GM04503 (cell line): ENCODE data around the gene OR4F15.
"Not testable (repeated sequence)": the region's sequence is repeated elsewhere in the genome, so short reads cannot be mapped to it uniquely, and the experiment has no call there.

Experiments used
- DNase-seq: peaks from one replicate; pipeline ENCODE4 v3.0.0-alpha.2; 2012; ENCODE audit warnings: low read depth

The OR4F15 gene, protein sequence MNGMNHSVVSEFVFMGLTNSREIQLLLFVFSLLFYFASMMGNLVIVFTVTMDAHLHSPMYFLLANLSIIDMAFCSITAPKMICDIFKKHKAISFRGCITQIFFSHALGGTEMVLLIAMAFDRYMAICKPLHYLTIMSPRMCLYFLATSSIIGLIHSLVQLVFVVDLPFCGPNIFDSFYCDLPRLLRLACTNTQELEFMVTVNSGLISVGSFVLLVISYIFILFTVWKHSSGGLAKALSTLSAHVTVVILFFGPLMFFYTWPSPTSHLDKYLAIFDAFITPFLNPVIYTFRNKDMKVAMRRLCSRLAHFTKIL

DNA sequence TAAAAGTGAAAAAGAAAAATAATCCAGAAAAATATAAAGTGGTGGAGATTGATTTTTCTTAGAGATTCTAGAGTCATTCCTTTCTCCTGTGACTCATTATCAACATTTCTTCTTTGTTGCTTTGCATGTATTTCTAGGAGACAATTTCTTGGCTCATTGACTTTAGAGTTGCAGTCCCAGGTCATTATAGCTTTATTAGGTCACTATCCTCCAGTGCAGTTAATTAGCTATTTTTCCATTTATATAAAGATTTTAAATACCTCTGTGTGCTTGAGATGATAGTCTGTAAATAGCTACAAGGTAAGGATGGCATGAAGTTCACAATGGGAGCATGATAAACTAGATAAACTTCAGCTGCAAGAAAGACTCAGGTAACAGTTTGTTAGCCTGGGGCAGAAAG is at the start of gene OR4F15:
Gene OR4F15, plus strand, starts transcription at position 301 of the 400 bp plus-strand sequence. CDS start 5,985 bp downstream, outside the sequence.
- no peak for DNase-seq

DNA sequence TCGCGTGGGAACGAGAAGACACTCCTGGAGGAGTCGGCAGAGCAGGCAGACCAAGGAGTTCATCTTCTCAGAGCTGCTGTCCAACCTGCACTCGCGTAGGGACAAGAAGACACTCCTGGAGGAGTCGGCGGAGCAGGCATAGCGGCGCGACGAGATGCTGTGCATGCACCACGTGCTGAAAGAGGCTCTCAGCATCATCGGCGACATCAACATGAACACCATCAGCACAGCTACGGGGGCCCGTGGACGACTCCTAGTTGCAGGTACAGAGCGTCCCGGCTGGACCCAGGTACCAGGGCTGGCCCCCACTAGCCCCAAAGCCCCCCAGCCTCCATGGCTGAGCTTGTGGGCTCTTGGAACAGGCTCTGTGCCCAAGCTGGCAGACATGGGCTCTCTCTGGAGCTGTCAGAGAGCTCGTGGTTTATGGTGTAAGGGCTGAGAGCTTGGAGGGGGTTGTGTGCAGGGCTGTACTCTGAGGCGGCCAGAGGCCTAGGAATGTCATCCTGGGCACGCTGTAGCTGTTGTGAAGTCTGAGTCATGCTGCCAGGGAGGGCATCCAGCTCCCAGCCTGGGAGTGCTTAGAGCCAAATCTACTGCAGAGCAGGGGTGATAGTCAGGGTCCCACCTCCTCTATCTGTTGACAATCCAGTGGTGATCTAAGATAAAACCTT is 47.2 kb upstream of the OR4F15 start:
- not testable (repeated sequence) for DNase-seq

DNA sequence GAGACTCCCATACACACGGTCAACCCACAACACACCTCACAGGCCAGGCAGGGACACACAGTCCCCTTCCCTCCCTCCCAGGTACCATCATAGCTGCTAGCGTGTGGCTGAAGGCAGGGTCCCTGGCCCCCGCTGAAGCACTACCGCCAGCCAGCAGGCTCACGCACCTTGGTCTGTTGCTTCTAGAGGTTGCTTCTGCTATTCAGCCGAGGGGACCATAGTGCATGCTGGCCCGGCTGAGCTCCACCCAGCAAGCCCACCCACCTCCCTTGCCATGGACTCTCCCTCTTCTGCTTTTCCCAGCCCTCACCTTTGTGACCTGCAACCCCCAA is 46.7 kb upstream of the OR4F15 start:
- DNase-seq = not testable (repeated sequence)

DNA sequence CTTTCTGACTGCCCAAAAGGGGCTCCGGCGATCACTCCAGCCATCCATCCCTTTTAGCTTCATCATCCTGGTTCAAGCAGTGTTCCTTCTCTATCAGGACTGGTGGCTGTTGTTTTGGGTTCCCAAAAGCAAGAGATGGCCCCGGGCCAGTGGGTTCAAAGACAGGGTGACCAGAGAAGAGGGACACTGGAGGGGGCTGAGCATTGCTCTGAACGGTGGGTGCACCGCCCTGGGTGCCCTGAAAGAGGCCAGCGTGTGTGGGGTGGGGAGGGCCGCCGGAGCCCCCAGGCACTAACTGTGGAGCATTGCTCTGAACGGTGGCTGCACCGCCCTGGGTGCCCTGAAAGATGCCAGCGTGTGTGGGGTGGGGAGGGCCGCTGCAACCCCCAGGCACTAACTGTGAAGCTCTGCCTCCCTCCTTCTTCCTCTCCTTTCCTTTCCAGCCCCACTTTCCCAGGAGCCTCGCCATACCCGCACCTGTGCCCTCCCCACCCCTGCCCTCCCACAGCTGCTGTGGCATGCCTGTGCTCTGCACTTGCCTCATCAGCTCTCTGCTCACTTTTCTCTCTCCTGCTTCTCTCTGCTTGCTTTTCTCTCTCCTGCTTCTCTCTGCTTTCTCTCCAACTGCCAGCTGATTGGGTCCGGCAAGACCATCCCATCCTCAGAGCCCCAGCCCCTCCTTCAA is 46.1 kb upstream of the OR4F15 start:
- no peak for DNase-seq

DNA sequence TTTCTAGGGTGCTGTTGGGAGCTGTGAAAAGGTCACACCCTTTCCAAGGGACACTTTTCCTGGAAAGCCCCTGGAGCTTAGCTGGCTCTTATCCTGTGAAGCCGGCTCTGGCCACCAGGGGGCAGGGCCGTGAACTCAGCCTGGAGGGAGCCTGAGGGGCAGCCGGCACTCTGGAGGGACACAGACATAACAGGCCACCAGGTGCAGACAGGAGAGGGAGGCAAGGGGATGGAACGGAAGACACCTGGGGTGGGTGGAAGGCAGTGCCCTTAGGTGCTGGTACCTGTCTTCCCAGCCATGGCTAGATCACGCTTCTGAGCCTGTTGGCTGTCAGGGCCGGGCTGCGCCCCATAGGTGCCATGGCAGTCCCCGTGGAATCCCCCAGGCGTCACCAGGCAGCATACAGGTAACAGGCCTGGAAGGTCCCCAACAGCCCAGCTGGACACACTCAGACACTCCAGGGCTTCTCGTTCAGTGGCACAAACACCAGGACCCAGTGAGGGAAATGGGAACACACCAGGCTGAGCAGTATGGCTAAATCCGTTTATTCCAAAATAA is 44.8 kb upstream of the OR4F15 start:
- not testable (repeated sequence) for DNase-seq

DNA sequence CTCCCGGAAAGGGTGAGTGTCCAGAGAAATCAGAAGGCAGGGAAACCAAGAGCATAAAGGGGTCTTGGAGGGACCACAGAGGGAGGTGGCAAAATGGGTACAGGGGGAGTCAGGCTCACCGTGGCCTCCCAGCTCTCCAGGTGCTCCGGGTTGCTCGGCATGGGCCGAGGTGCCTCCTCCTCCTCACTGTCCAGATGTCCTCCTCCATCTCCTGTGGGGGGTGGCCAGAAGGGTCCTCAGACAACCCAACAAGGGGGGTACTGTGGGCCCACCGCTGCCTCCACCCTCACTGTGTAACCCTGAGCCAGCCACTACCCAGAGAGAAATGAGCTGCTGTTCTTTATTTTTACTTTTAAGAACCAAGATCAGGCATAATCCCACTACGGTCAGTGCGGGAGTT is 39.1 kb upstream of the OR4F15 start:
- DNase-seq = no peak

DNA sequence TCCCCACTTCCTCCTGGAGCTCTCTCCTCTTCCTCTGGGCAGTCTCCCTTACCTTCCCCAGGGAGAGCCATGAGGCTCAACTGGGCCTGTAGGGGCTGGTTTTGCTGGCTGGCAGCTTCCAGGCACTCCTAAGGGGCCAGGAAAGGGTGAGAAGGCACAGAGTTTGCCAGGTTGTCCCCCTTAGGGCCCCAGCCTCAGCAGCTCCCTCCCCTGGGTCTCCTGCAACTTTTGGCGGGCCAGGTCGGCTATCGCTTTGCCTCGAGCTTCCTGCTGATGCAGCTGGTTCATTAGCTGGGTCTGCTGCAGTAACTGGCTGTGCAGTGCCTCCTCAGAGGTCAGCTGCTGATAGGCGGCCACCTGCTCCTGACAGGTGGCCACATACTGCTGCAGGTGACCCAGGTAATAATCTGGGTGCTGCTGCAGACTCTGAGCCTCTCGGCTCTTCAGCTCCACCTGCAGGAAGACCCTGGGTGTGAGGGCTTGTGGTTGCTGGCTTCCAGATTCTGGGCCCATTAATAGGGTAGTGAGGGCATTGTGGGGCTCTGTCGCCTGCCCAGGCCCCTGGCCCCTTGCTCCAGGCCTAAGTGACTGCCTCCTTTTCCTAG is 38.4 kb upstream of the OR4F15 start:
- DNase-seq = no peak

DNA sequence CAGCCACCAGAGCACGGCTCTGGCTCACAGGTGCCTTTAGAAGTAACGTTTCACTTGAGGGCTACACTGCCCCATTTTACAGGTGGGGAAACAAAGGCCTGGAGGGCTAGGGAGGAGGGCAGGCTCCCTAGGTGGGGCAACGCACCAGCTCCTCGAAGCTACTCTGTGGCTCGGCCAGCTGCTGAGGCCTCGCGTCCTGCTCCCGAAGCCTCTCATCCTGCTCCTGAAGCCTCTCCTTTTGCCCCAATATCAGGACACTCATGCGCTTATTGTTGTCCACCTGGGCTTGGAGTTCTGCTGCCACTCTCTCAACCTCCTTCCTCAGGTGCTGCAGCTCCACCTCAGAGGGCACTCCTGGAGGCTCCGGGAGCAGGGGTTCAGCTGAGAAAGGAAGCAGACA is 36.9 kb upstream of the OR4F15 start:
- DNase-seq = no peak

DNA sequence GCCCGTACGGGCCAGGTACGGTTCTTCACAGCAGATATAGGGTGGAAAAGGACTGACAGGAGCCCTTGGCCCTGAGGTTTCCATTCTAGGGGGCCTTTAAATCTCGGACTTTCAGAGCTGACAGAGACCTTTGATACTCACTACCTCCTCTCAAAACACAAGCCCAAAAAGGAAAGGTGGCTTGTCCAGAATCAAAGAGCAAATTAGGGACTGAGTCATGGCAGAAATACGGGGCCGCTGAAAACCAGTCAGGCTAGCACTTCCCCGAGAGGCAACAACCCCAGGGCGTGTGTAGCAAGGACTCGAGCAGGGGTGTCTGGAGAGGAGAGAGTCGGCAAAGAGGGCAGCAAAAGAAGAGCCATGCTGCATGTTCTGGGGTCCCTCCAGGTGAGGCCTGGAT is 33.4 kb upstream of the OR4F15 start:
- DNase-seq = not testable (repeated sequence)

DNA sequence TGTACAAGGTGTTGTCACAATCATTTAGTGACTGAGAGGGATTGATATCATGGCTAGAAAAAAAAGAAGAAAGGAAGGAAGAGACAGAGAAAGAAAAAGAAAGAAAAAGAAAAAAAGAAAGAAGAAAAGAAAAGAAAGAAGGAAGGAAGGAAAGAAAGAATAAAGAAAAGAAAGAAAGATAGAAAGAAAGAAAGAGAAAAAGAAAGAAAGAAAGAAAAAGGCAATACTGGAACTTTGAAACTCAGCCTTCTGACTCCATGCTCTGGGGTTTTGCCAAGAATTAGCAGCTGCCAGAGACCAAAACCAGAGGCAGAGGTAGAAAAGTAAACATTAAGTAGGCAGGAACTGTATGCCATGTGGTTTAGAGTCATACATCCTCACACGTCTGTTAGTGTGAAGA is 31.8 kb upstream of the OR4F15 start:
- DNase-seq = not testable (repeated sequence)

DNA sequence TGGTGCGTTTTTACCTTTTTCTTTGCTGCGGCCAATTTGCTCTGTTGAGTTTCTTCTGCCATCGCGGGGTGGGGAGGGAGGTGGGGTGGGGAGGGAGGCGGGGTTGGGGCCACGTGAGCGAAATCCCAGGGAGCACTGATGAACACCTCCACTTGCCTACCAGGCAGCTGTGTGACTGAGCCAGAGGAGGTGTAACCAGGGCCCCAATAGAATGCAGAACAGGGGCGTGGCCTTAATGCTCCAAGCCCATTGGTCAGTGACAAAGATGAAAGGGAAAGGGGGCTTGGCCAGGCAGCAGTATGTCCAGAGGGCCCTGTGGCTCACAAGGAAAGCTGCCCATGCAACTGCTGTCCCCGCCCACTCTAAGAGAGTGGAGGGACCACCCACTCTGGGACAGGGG is 30.1 kb upstream of the OR4F15 start:
- DNase-seq = no peak

DNA sequence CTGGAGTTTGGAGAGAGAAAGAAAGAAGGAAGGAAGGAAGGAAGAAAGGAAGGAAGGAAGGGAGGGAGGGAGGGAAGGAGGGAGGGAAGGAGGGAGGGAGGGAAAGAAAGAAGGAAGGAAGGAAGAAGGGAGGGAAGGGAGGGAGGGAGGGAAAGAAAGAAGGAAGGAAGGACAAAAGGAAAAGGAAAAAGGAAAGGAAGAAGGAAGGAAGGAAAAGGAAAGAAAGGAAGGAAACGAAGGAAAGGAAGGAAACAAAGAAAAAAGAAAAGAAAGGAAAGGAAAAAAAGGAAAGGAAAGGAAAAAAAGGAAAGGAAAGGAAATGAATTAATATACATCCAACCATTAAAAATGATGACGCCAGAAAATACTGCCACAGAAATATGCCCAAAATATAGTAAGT is 27.4 kb upstream of the OR4F15 start:
- no peak for DNase-seq

DNA sequence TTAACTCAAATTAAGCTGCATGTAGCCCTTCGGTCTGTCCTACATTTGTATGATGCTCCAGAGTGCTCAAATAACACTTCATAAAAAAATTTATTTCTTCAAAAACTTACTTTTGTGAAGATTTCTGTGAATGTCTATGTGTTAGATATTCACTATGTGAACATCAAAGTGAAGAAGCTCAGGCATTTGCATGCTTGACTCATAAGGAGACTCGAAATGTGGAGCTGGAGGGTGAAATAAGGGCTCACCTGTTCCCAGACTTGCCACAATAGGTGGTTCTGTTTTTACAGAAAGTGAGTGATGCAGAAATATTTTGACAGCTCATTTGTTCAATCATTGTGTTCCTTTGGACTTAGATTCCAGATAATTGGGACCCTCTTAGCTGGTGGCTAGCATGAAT is 25.6 kb upstream of the OR4F15 start:
- not testable (repeated sequence) for DNase-seq

DNA sequence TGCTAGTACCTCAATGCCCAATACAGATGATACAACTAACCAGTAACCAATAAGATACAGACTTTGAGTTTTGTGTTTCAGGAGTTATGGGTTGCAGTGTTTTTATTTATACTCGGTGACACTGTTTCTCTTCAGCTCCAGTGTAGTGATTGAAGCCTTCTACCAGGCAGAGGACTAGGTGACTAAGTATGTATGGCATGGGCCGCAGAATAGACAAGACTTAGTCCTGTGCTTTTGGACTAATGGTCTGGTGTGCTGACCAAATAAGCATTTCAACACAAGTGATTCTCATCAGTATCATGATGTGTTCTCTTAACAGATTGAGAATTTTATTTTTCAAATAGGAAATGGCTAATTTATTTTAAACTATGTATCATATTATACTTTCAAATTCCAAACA is 24.0 kb upstream of the OR4F15 start:
- DNase-seq = not testable (repeated sequence)

DNA sequence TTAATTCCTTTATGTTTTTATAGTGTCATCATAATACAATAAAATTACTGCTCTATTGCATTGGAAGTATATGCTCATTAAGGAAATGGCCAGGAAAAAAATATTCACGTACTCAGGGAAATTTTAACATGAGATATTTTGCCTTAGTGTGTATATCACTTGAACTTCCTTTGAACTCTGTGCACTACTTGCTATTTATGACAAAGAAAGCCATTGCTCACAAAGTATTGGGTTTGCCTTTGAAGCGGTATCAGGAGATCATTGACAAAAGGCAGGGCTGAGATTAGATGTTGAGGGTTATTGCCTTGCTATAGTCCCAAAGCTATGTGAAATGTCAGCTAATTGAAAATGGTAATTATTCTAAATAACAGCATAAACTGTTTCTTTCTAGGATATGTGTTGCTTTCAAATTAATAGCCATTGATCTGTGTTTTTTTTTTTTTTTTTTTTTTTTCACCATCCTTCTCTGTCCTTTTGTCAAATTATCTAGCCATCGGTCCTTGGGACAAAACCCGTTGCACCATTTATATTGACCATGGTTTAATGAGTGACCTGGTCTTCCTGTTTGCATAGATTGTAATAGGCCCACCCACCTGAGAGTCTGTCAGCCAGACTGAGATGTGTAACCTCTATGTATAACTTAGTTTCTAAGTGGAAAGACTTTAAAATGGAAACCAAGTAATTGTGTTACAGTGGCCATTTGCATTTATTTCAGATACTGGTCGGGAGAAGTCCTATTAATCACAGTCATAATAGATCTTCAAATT is 23.3 kb upstream of the OR4F15 start:
- DNase-seq = not testable (repeated sequence)

DNA sequence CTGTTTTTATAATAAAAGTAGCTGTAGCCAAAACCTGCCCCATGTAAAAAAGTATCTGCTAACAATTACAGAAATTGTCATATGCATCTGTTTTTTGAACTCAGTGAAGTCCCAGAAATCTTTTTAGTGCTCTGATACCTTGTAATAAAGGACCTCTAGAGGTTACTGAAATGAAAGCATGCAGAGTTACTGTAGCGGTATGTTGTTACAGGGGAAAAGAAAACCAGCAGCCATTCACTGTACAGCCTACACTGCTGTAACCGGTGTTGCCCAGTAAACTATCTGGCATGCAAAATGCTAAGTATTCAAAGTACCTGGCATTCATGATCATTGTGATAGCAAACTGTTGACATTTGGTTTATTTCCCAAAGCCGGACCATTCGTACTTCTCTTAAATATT is 21.3 kb upstream of the OR4F15 start:
- not testable (repeated sequence) for DNase-seq

DNA sequence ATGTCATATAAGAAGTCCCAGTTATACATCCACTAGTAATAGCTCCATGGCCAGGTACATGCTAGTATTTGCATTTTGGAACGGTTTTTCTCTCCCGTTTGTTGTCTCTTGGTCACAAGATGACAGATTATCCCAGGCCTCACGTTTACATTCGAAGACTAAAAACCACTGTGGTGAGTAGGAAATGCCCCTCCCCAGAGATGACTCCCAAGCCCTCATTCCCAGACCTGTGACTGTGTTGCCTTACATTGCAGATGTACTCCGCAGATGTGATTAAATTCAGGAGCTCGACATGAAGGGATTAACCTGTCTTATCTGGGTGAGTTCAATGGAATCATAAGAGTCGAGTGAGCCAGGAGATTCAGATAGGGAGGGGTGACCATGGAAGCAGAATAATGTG is 18.0 kb upstream of the OR4F15 start:
- DNase-seq = not testable (repeated sequence)

DNA sequence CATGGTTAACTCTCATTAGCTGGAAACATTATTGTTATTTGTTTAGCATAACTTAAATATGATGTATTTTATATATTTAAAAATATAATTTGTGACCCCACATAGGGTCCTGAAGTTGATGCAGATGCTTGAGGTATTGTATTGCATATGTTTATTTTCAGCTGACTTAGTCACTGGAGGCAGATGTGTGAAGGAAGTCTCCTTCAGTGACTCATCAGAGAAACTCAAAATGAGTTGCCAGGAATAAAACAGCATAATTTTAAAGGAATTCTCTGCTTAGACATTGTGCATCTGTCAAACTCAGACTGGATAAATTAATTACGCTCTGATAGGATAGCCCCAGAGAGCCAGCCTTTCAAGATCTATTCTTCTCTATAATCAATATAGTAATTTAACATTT is 16.5 kb upstream of the OR4F15 start:
- DNase-seq = peak; percentile 51

DNA sequence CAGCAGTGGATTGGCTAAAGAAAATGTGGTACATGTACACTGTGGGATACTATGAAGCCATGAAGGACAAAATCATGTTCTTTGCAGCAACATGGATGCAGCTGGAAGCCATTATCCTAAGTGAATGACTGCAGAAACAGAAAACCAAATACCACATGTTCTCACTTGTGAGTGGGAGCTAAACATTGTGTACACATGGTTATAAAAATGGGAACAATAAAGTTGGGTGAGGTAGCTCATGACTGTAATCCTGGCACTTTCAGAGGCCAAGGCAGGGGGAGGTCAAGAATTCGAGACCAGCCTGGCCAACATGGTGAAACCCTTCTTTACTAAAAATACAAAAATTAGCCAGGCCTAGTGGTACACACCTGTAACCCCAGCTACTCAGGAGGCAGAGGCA is 12.3 kb upstream of the OR4F15 start:
- DNase-seq = no peak

DNA sequence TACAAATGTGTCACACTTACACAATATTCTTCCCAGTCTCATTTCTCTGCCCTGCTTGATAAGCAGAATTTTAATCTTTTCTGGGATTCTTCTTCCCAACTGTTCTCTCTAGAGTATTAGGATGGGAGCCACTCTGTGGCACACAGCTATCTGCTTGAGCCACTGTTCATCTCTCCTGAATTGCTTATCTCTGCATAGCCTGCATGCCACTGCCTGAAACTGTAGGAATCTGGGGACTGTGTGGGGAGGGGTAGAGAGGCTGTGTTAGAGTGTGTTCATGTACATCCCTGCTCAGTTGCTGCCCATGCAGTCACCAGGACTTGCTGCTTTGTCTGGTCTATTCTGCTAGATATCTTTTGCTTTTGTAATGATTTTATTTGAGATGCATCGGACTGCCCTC is 11.0 kb upstream of the OR4F15 start:
- no peak for DNase-seq

DNA sequence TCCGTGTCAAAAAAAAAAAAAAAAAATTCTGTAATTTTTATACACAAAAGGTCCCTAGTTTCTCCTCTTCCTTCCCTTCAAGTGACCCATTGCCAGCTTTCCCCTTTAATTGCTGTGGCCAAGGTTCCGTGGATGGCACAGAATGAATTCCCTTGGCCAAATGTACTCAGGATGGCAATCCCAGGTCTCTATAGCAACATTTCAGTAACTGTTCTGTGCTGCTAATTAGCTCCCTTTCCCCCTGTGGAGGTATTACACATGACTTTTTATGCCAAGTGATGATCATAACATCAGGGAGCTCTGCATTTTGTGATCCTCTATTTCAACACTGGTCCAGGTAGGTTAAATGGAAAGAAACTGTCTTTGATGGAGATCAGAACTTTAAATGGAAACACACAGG is 8.8 kb upstream of the OR4F15 start, which contains the start of gene OR4F6:
Gene OR4F6, plus strand, starts transcription at position 301 of the 400 bp plus-strand sequence. CDS start 2,211 bp downstream, outside the sequence.
- DNase-seq = no peak

DNA sequence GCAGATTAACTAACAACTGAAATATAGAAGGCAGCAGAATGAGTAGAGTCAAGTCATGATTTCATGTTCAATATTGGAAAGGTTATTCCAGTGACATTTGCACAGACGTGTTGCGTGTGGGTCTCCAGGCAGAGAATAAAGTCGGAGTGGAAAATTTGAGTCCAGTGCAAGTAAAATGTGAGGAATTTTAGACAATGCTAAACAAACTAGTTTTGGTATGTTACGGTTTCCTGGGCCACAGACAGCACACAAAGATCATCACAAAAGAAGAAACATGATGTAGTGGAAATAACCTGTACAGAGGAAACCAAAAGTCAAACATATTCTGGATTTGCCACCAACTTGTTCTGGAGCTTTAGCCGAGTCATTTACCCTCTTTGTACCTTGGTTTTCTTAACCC is 8.3 kb upstream of the OR4F15 start:
- no peak for DNase-seq
